Measurements from ENCODE around the gene BDP1. TPM values are rescaled to one million over a fixed set of nuclear protein-coding genes. Genes with fewer than 3 reads are reported as not detected.
"Not testable (repeated sequence)": the region's sequence is repeated elsewhere in the genome, so short reads cannot be mapped to it uniquely, and the experiment has no call there.

BDP1 gene
- total and polyA plus RNA-seq, 2 experiments from 2014 or later: 16.1 to 32.7 TPM

GRCh38 chr5:71483355-71483754 lies 27.9 kb downstream of the BDP1 start:
- Histone ChIP-seq H3K4me3 (no peak overlapping the region), H3K36me3 (replicated peaks; ENCODE audit: insufficient read depth, low read depth) (no peaks in the 10 kb centered on the region), H3K27me3 (no peaks in the 10 kb centered on the region), H3K9me2 (replicated peaks; ENCODE audit: insufficient read depth) (no peaks in the 10 kb centered on the region), H3K79me2 (no peaks in the 10 kb centered on the region), H4K20me1 (ENCODE audit: insufficient read depth, poor library complexity, severe bottlenecking) (no peaks in the 10 kb centered on the region), H3K9me3 (ENCODE audit: low read depth) (no peaks in the 10 kb centered on the region), H2AFZ (no peak overlapping the region), H3K4me2 (no peak overlapping the region), H3K27ac (peak overlapping the region; percentile 35), H3K4me1 (ENCODE audit: insufficient read depth) (peaks cover 6% of the 10 kb centered on the region)
- DNase-seq (ENCODE audit: low spot score): no peak
- 84% methylated on average over 2 of the region's 2 CpGs for WGBS (ENCODE audit: low lambda C conversion rate, missing lambda C conversion rate)
- TF ChIP-seq CTCF (IDR thresholded peaks at IDR 0.05; ENCODE audit: poor library complexity) (no peak), EZH2 (IDR thresholded peaks at IDR 0.05; ENCODE audit: borderline replicate concordance) (no peak), EZH2phosphoT487 (IDR thresholded peaks at IDR 0.05; ENCODE audit: low read depth, severe bottlenecking, unreplicated experiment) (no peak)

GRCh38 chr5:71492817-71493615 lies 37.6 kb downstream of the BDP1 start:
- H3K27me3 ChIP-seq: no peaks in the 10 kb centered on the region
- peaks cover 4% of the 10 kb centered on the region for H3K36me3 ChIP-seq (replicated peaks; ENCODE audit: insufficient read depth, low read depth)

GRCh38 chr5:71494202-71494601 lies 38.8 kb downstream of the BDP1 start:
- not testable (repeated sequence) for H3K36me3 ChIP-seq (replicated peaks; ENCODE audit: insufficient read depth, low read depth); DNase-seq (ENCODE audit: low spot score); H3K9me3 ChIP-seq (ENCODE audit: low read depth); H2AFZ ChIP-seq; H3K27me3 ChIP-seq; H3K4me2 ChIP-seq; H3K4me1 ChIP-seq (ENCODE audit: insufficient read depth); H3K79me2 ChIP-seq; H3K4me3 ChIP-seq; H3K9me2 ChIP-seq (replicated peaks; ENCODE audit: insufficient read depth); H3K27ac ChIP-seq; H4K20me1 ChIP-seq (ENCODE audit: insufficient read depth, poor library complexity, severe bottlenecking)
- WGBS (ENCODE audit: low lambda C conversion rate, missing lambda C conversion rate): 90% methylated on average over 4 of the region's 4 CpGs

More at GRCh38 chr5:71492817-71493615, 37.6 kb downstream of the BDP1 start:
- TF ChIP-seq CTCF (IDR thresholded peaks at IDR 0.05; ENCODE audit: poor library complexity): no peak
- no peak for TF ChIP-seq EZH2phosphoT487 (IDR thresholded peaks at IDR 0.05; ENCODE audit: low read depth, severe bottlenecking, unreplicated experiment)
- no peak overlapping the region for H2AFZ ChIP-seq
- no peak overlapping the region for H3K4me2 ChIP-seq
- H4K20me1 ChIP-seq (ENCODE audit: insufficient read depth, poor library complexity, severe bottlenecking): no peaks in the 10 kb centered on the region
- no peak overlapping the region for H3K27ac ChIP-seq
- H3K4me1 ChIP-seq (ENCODE audit: insufficient read depth): no peaks in the 10 kb centered on the region
- no peak overlapping the region for H3K4me3 ChIP-seq
- H3K79me2 ChIP-seq: no peaks in the 10 kb centered on the region
- no peaks in the 10 kb centered on the region for H3K9me3 ChIP-seq (ENCODE audit: low read depth)
- DNase-seq (ENCODE audit: low spot score): no peak
- 97% methylated on average over 5 of the region's 5 CpGs for WGBS (ENCODE audit: low lambda C conversion rate, missing lambda C conversion rate)
- no peaks in the 10 kb centered on the region for H3K9me2 ChIP-seq (replicated peaks; ENCODE audit: insufficient read depth)

GRCh38 chr5:71498756-71499155 lies 43.3 kb downstream of the BDP1 start:
- H3K9me2 ChIP-seq (replicated peaks; ENCODE audit: insufficient read depth); H3K9me3 ChIP-seq (ENCODE audit: low read depth); DNase-seq (ENCODE audit: low spot score); H3K36me3 ChIP-seq (replicated peaks; ENCODE audit: insufficient read depth, low read depth); H3K4me3 ChIP-seq; H3K27me3 ChIP-seq; H4K20me1 ChIP-seq (ENCODE audit: insufficient read depth, poor library complexity, severe bottlenecking); H2AFZ ChIP-seq; H3K4me1 ChIP-seq (ENCODE audit: insufficient read depth); H3K27ac ChIP-seq; H3K4me2 ChIP-seq; H3K79me2 ChIP-seq: not testable (repeated sequence)
- WGBS (ENCODE audit: low lambda C conversion rate, missing lambda C conversion rate): 98% methylated on average over 9 of the region's 9 CpGs
